Astrocyte (in vitro differentiated cells and primary cell): Measurements from ENCODE around the gene BANK1.

Experiments used
- EZH2 ChIP-seq: IDR thresholded peaks from 2 replicates; pipeline ENCODE4 v1.6.1; 2012; ENCODE audit warnings: mild to moderate bottlenecking, low read length, inconsistent platforms; ENCODE audit not compliant: insufficient read depth
- TF ChIP-seq, protein P1 (sequence below): IDR thresholded peaks from 2 replicates; pipeline ENCODE4 v1.5.1; 2011; ENCODE audit warnings: low read depth, mild to moderate bottlenecking, inconsistent platforms, low read length, moderate library complexity; ENCODE audit not compliant: insufficient read depth

- TF ChIP-seq EZH2, result no peak
- TF ChIP-seq, protein P1, sequence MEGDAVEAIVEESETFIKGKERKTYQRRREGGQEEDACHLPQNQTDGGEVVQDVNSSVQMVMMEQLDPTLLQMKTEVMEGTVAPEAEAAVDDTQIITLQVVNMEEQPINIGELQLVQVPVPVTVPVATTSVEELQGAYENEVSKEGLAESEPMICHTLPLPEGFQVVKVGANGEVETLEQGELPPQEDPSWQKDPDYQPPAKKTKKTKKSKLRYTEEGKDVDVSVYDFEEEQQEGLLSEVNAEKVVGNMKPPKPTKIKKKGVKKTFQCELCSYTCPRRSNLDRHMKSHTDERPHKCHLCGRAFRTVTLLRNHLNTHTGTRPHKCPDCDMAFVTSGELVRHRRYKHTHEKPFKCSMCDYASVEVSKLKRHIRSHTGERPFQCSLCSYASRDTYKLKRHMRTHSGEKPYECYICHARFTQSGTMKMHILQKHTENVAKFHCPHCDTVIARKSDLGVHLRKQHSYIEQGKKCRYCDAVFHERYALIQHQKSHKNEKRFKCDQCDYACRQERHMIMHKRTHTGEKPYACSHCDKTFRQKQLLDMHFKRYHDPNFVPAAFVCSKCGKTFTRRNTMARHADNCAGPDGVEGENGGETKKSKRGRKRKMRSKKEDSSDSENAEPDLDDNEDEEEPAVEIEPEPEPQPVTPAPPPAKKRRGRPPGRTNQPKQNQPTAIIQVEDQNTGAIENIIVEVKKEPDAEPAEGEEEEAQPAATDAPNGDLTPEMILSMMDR, result no peak
Observed at GRCh38 chr4:101954975-101955678, 164.6 kb downstream of the BANK1 start.
